Pancreas (tissue), 10 donors: Measurements from ENCODE around the gene CRACR2B. TPM values are rescaled to one million over a fixed set of nuclear protein-coding genes. Genes with fewer than 3 reads are reported as not detected.
A peak's percentile ranks its signal among the peaks of the same experiment; 100 is the strongest.

Experiments
- ATAC-seq, 4 donors: fragments of 200-7000 bp; cut with Tn5 transposase; one replicate each; pipeline versions ENCODE4 v1.8.0 to v1.9.1; 2020; ENCODE audit warnings: mild to moderate bottlenecking in 4 of 4, moderate library complexity in 4 of 4
- DNase-seq, 6 donors: peaks; one replicate each; pipeline ENCODE4 v3.0.0-alpha.2; 2020
- FAIRE-seq: peaks from 2 replicates; lab custom pipeline; 2012; peaks lifted over from hg19 to GRCh38; lab: Jason Lieb, UNC
- H3K27ac ChIP-seq, 4 donors: fragments of 200-600 bp; sonication (generic); 1 replicate in 3 of 4; 2 replicates in 1 of 4; pipeline versions ENCODE4 v1.5.0 to v1.8.0; 2020
- H3K27me3 ChIP-seq, 4 donors: fragments of 200-600 bp; one replicate each; pipeline ENCODE4 v1.8.0; 2021
- H3K36me3 ChIP-seq, 3 donors: fragments of 200-600 bp; sonication (generic) in 1 of 3; one replicate each; pipeline versions ENCODE4 v1.5.0 to v1.8.0; 2020 to 2021
- H3K4me1 ChIP-seq, 3 donors: fragments of 200-600 bp; one replicate each; pipeline ENCODE4 v1.8.0; 2021
- H3K4me3 ChIP-seq, 4 donors: fragments of 200-600 bp; sonication (generic) in 2 of 4; one replicate each; pipeline versions ENCODE4 v1.5.0 to v1.8.0; 2020 to 2021
- H3K9me3 ChIP-seq, 4 donors: fragments of 200-600 bp; one replicate each; pipeline ENCODE4 v1.8.0; 2021
- WGBS, 2 donors: extraction: QIAGEN DNeasy Blood & Tissue Kit; methylation state at CpG; one replicate each; pipeline ENCODE4 v1.1.7; 2013; 5-methylcytosine and 5-hydroxymethylcytosine counted together
- intact Hi-C, 3 donors: fragments of 100-400 bp; cut with DNase I; formaldehyde crosslinking; loops; one replicate each; pipeline versions ENCODE4 v1.11.1 to v1.14.2; 2022
- polyA plus RNA-seq, 2 donors: library from polyadenylated mRNA; stranded (reverse); fragments of 200-250 nt; gene quantifications; one replicate each; pipeline ENCODE4 v1.2.3, GENCODE V29; 2013
- total RNA-seq, 6 donors: library from RNA; stranded (reverse); fragmentation: NEBNext Ultra II Directional in 4 of 6; extraction: Animal tissue kit (Norgen Biotek cat#: 25700) in 4 of 6; gene quantifications; one replicate each; pipeline versions ENCODE4 v1.2.1 to v1.2.4, GENCODE V29; 2021 to 2023
- TF ChIP-seq, protein P1 (sequence below), 4 donors: fragments of 200-600 bp; sonication (generic) in 3 of 4; IDR thresholded peaks; one replicate each; pipeline versions ENCODE4 v1.5.0 to v1.8.0; 2021; ENCODE audit warnings: antibody characterized with exemption in 4 of 4
- donor health status: healthy with polysubstance abuse.
- donor health status: DM: no; HTN: no; CAD: no; lungs with moderate emphysema.
- donor health status: DM: no; HTN: no; CAD: no.
- donor health status: control.
- donor health status: control.
- donor health status: Bipolar disorder and iron deficiency.
- donor health status: DM: yes; HTN: yes; CAD: no.
- donor health status: DM: no; HTN: no; CAD: no.
- donor health status: DM: no; HTN: no; CAD: no.
- donor health status: DM: yes; HTN: yes; CAD: no.

Gene CRACR2B
- total and polyA plus RNA-seq, 8 donors: 60.6 to 378 (median 125) TPM

DNA sequence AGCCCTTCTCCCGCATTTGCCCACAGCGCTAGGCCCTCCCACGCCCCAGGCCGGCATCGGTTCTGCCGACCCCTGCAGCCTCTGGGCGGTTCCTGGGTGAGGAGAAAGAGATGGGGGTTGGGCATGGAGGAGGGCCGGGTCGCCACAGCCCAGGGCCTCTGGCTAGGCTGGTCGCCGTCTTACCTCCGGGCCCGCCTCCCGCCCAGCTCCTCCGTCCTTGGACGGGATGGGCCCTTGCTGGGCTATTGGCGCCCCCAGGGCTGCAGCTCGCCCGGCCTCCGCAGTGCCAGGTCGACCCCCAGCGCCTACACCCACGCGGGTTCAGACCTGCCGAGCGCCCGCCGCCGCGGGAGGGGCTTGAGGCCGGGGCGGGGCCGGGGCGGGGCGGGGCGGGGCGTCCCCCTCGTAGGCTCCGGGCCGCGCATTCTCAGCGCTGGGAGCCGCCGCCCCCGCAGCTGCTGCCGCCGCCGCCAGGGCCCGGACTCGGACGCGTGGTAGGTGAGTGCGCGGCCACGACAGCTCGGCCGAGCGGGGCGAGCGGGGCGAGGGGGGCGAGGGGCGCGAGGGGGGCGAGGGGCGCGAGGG, 4.9 kb downstream of the CRACR2B start, which contains the start of gene CD151:
TSS of gene CD151 (plus strand) at position 424 of the 585 bp plus-strand sequence. CDS start 3,118 bp downstream, outside the sequence.
- Histone ChIP-seq H3K4me3 (peak within 1 kb of the TSS; percentile 71 to 86 (median 82)), H3K9me3 (no peaks in the 10 kb centered on the region), H3K27me3 (no peaks in the 10 kb centered on the region), H3K36me3 (peaks cover 0 to 15% (median 4%) of the 10 kb centered on the region in 3 donors), H3K4me1 (peaks cover 9 to 27% (median 24%) of the 10 kb centered on the region in 3 donors), H3K27ac (peak within 1 kb of the TSS; percentile 85 to 95 (median 88))
- 1% methylated on average over 33 to 67 of the region's 67 CpGs for WGBS, 2 donors
- ATAC-seq (peak; percentile 27 to 59 (median 39)), DNase-seq (peak in 4 of 6 donors; percentile 66 to 85 (median 74)), FAIRE-seq (no peak)
- intact Hi-C loops: no loop called here
- TF ChIP-seq, protein P1, sequence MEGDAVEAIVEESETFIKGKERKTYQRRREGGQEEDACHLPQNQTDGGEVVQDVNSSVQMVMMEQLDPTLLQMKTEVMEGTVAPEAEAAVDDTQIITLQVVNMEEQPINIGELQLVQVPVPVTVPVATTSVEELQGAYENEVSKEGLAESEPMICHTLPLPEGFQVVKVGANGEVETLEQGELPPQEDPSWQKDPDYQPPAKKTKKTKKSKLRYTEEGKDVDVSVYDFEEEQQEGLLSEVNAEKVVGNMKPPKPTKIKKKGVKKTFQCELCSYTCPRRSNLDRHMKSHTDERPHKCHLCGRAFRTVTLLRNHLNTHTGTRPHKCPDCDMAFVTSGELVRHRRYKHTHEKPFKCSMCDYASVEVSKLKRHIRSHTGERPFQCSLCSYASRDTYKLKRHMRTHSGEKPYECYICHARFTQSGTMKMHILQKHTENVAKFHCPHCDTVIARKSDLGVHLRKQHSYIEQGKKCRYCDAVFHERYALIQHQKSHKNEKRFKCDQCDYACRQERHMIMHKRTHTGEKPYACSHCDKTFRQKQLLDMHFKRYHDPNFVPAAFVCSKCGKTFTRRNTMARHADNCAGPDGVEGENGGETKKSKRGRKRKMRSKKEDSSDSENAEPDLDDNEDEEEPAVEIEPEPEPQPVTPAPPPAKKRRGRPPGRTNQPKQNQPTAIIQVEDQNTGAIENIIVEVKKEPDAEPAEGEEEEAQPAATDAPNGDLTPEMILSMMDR (IDR thresholded peaks at IDR 0.05): no peak

DNA sequence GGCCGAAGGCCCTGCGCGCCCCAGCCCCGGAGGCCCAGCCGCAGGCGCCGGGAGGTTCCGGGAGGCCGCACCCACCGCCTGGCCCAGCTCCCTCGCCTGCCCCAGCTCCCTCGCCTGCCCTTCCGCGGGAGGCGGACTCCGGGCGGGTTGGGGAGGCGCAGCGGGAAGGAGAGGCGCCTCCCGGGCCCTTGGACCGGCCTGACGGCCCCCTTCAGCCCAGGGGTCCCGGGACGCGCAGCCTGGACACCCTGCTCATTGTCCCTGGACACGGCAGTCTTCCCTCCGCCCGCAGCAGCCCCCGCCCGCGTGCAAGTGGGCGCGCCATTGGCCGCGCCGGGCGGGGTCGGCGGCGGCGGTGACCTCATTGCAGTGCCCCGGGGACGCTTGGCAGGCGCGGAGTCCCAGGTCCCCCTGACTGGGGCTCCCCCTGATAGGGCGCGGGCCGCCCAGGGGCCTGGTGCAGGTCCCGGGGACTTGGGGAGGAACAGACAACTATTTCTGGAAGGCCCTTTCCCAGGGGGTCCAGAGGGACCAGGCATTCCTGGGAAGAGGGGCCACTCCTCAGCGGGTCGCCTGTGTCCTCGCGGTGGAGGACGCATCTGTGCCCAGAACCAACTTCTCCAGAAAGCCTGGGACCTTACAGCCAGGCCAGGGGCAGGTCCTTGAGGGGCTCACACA, 5.5 kb downstream of the CRACR2B start:
- Histone ChIP-seq H3K27ac (peak overlapping the region; percentile 85 to 95 (median 88)), H3K36me3 (peaks cover 0 to 20% (median 9%) of the 10 kb centered on the region in 3 donors), H3K9me3 (no peaks in the 10 kb centered on the region), H3K27me3 (no peaks in the 10 kb centered on the region), H3K4me3 (peak overlapping the region; percentile 71 to 86 (median 82)), H3K4me1 (peaks cover 9 to 21% (median 21%) of the 10 kb centered on the region in 3 donors)
- peak in 5 of 6 donors; percentile 71 to 90 (median 84) for DNase-seq
- TF ChIP-seq, protein P1 (IDR thresholded peaks at IDR 0.05): no peak
- FAIRE-seq: no peak
- ATAC-seq: peak; percentile 13 to 45 (median 26)
- WGBS, 2 donors: 1 to 2% methylated on average over 36 to 55 of the region's 55 CpGs
- intact Hi-C loops: no loop called here

DNA sequence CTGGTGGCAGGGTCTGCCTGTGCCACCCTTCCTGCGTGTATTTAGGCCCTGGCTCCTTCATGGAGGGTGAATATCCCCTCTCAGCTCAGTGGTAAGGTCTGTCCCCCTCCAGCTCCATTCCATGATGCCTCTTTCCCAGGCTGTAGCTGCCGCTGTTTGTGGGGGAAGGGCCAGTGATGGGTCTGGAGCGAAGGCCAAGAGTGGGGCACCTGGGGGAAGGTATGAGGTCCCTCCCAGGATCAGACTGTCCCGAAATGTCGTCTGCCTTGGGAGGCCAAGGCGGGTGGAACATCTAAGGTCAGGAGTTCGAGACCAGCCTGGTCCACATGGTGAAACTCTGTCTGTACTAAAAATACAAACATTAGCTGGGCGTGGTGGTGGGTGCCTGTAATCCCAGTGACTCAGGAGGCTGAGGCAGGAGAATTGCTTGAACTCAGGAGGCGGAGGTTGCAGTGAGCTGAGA, 6.2 kb downstream of the CRACR2B start:
- Histone ChIP-seq H3K27me3 (no peaks in the 10 kb centered on the region), H3K9me3 (no peaks in the 10 kb centered on the region), H3K4me1 (peaks cover 7 to 16% (median 15%) of the 10 kb centered on the region in 3 donors), H3K27ac (peak overlapping the region; percentile 85 to 95 (median 88)), H3K4me3 (peak overlapping the region; percentile 71 to 86 (median 82)), H3K36me3 (peaks cover 0 to 26% (median 9%) of the 10 kb centered on the region in 3 donors)
- peak in 2 of 4 donors; percentile 0 to 2 for ATAC-seq
- TF ChIP-seq, protein P1 (IDR thresholded peaks at IDR 0.05): no peak
- peak in 2 of 6 donors; percentile 53 to 59 for DNase-seq
- FAIRE-seq: no peak
- 15 to 22% methylated on average over 9 of the region's 9 CpGs for WGBS, 2 donors
- intact Hi-C loops: no loop called here

DNA sequence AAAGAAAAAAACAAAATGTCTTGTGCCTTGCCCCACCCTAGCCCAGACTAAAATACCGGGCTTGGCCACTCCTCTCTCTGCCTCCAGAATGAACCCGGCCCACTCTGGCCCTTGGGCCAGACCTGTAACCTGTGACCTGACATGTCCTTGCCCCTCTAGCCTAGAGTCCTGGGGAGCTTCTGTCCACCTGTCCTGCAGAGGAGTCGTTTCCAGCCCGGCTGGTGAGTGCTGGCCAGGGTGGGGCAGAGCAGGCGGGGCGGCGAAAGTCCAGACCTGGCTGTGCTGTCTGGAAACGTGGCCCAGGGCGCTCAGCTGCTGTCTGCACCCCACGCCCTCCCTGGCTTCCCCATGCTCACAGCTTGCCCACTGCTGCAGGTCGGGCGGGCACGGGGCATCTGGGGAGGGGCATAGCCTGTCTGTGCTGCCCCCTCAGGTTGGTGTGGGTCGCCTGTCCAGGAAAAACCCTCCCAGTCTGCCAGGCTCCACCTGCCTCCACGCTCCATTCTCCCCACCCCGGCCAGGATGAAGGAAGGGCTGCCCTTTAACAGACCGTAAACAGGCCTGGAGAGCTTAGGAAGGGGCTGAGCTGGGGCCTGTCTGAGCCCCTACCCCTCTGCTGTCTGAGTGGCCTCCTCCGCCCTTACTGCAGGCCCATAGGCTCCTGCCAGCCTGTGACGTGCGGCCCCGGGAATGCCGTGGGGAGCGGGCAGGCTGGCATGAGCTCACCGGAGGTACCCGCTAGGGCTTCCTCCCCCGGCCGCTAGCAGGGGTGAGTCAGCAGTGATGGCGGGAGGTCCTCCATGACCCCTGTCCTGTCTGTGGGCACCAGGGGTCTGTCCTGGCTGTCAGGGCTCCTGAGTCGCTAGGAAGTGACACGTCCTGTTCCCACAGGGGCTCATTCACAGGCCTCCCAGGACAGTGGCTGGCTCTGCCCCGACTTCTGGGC, 6.9 kb downstream of the CRACR2B start:
- Histone ChIP-seq H3K4me1 (peaks cover 0 to 11% (median 9%) of the 10 kb centered on the region in 3 donors), H3K9me3 (no peaks in the 10 kb centered on the region), H3K4me3 (peak overlapping the region in 3 of 4 donors; percentile 82 to 86 (median 83)), H3K27ac (peak overlapping the region; percentile 85 to 95 (median 88)), H3K27me3 (no peaks in the 10 kb centered on the region), H3K36me3 (peaks cover 0 to 32% (median 15%) of the 10 kb centered on the region in 3 donors)
- TF ChIP-seq, protein P1 (IDR thresholded peaks at IDR 0.05): no peak
- DNase-seq (peak; percentile 86 to 97 (median 92)), ATAC-seq (peak; percentile 62 to 75 (median 70)), FAIRE-seq (no peak)
- WGBS, 2 donors: 7 to 12% methylated on average over 31 of the region's 31 CpGs
- intact Hi-C loops: no loop called here
